SW 1271 (cell line): ENCODE data around the gene ANKAR.
"Not testable (repeated sequence)": the region's sequence is repeated elsewhere in the genome, so short reads cannot be mapped to it uniquely, and the experiment has no call there.

Experiments
- DNase-seq, 2 experiments: peaks; one replicate each; lab custom pipeline; 2025; lab: John Stamatoyannopoulos, UW

ANKAR gene, protein sequence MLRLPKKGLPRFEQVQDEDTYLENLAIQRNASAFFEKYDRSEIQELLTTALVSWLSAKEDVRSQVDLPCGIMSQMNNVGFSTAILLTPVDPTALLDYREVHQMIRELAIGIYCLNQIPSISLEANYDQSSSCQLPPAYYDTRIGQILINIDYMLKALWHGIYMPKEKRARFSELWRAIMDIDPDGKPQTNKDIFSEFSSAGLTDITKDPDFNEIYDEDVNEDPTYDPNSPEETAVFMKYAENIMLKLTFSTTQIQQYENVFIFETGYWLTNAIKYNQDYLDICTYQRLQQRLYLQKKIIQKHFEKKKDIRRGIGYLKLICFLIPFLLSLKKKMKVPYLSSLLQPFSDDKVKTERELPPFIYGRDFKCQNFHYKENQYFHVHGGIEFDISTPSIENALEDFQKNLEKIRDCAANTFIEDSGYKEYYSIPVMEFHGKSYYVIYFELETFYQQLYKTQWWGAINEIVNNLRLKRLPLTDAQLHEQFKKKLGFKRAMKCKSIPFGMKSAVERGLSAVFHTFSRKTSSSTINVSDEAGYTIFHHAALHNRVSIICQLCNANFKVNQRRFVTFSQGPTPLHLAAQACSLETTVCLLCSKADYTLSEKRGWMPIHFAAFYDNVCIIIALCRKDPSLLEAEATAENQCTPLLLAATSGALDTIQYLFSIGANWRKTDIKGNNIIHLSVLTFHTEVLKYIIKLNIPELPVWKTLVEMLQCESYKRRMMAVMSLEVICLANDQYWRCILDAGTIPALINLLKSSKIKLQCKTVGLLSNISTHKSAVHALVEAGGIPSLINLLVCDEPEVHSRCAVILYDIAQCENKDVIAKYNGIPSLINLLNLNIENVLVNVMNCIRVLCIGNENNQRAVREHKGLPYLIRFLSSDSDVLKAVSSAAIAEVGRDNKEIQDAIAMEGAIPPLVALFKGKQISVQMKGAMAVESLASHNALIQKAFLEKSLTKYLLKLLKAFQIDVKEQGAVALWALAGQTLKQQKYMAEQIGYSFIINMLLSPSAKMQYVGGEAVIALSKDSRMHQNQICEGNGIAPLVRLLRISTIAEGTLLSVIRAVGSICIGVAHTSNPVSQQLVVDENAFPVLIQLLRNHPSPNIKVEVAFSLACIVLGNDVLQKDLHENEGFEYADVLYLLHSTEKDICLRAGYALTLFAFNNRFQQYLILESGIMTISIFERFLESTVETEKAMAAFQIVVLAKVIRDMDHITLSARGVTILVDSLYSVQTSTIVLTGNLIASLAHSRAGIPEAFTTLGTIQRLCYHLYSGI (N-terminal part only)

DNA sequence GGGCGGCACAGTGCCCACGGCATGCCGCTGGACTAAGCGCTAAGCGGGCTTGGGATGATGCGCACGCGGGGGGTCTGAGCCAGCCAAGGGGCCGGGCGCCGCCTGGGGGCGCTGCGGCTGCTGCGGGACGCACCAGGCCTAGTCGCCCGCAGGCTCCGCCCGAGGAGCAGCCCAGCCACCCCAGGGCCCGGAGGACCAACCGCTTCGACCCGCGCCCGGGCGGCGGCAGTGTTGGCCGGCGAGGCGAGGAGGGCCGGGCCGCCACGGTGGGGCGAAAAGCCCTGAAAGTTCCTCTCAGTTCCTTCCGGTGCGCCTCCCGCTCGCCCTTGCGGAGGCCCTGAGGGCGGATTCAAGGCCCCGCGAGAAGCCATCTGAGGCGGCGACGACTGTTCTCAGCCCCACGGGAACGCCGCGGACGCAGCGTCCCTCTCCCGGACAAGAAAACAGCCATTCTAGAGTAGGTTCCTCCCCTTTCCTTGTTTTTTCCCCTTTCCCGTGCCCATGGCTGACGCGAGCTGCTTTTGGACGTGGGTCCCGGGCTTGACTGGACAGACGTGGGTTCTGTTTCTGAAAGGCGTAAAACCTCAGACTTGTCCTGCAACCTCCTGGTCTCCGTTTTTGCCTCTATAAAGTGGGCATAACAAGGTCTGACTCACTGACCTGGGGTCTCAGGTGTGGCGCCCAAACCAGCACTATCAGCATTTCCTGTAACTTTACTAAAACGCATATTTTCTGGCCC, at the start of gene ANKAR:
TSS of gene ANKAR (plus strand) at position 297 of the 739 bp plus-strand sequence. CDS start 1,821 bp downstream, outside the sequence.
- peak; percentile 71 to 85 for DNase-seq

- no peak for DNase-seq
Observed at GRCh38 chr2:189625636-189626035, 48.8 kb upstream of the ANKAR start.

DNA sequence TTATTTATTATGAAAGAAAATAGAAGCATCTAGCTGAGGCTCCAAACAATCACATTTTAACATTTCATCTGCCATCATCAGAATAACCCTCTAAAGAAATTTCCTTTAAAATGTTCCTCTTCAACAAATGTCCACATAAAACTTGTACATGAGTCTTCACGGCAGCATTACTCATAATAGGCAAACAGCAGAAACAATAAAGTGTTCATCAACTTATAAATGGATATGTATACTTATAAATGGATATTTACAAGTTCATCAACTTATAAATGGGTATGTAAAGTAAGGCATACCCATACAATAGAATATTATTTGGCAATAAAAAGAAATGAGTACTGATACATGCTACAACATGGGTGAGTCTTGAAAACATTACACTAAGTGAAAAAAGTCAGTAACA, 46.7 kb upstream of the ANKAR start:
- DNase-seq, result no peak

DNA sequence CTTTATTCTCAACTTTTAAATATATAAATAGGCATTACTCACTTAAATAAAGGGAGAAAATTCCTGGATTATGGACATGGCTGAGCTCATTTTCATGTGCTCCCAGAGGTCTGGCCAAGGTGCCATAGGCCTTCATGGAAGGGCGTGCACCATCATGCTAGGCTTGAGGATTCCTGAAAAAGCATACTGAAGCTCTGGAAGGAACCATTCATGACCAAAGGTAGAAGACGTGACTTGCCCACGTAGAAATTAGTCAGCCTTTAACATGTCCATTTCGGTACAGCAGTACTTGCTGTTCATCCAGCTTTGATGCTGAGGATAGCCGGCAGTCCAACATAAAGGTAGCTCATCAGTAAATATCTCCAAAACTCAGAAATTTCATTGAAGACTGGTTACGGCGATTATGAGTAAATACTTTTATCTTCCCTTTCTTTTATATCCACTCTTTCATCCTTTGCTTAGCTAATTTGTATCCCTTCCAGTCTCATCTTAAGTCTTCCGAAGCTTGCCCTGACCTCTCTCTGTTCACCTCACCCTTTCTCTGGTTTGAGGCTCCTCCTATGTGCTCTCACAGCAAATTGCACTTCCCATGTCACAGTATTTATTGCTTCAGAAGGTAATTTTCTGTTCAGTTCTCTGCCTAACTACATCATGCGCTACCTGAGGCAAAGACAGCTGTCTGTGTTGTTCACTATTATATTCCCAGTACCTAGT, 45.5 kb upstream of the ANKAR start:
- DNase-seq, result no peak

GRCh38 chr2:189629531-189630453, 44.7 kb upstream of the ANKAR start:
- no peak for DNase-seq

GRCh38 chr2:189631849-189632248, 42.6 kb upstream of the ANKAR start:
- no peak for DNase-seq

DNA sequence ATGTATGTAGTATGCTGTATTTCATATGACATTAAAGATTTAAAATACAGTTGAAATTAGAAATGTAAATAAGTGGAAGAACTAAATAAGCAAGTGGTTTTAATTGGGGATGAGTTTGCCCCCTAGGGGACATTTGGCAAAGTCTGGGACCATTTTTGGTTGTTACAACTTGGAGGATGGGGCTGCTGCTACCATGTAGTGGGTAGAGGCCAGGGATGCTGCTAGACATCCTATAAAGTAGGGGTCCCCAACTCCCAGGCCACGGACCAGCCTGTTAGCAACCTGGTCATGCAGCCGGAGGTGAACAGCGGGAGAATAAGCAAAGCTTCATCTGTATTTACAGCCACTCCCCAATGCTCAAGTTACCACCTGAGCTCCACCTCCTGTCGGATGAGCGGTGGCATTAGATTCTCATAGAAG, 41.1 kb upstream of the ANKAR start:
- DNase-seq, result no peak

DNA sequence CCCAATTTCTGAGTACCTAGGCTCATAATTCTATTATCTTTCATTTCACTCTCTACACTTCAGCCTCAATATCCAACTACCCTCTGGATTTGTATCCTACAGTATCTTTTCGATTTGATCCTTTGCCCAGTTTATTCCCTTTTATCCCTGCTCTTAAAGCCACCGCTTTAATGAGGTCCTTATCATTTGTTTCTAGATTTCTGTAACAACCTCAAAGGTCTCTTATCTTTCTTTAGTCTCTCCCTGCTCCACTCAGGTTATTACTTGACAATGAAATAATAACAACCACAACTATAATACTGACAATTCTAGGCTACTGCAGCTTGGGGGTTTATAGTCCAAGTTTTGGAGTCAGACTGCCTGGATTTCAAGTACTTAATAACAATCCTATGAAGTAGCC, 39.1 kb upstream of the ANKAR start:
- no peak for DNase-seq

GRCh38 chr2:189638301-189639006, 36.0 kb upstream of the ANKAR start:
- DNase-seq, result no peak

GRCh38 chr2:189639007-189639609, 35.4 kb upstream of the ANKAR start:
- no peak for DNase-seq

GRCh38 chr2:189641002-189641401, 33.5 kb upstream of the ANKAR start:
- DNase-seq, result no peak

DNA sequence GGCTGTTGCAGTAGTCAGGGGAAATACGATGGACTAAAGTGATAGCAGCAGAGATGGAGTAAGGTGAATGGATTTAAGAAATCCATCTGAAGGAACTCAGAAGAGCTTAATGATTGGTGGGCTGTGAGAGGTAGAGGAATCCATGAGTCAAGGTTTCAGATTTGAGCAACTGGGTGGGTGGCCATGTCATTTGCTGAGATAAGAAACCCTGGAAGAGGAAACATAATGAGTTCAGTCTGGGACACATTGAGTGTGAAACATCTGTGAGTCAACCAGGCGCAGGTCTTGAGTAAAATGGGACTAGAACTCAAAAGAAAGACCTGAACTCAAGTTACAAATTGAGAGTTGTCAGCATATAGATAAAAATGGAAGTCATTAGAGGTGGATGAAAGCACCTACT, 32.9 kb upstream of the ANKAR start:
- no peak for DNase-seq

DNA sequence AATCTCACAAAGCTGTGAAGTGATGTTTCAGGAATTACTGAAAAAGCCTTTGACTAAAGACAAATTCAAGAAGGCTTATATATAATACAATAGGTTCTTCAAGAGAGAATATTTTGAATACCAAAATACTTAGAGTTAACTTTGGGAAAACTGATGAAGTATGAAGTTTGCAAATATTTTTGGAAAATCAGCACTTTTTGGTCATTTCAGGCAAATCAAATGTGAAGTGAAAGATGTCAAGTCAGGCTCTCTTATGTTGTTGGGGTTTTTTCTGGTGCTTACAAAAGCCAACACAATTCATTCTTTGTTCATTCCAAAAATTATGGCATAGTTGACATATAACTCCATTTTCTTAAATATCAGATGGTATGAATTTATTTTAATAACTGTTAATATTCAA, 27.9 kb upstream of the ANKAR start:
- DNase-seq, result no peak

DNA sequence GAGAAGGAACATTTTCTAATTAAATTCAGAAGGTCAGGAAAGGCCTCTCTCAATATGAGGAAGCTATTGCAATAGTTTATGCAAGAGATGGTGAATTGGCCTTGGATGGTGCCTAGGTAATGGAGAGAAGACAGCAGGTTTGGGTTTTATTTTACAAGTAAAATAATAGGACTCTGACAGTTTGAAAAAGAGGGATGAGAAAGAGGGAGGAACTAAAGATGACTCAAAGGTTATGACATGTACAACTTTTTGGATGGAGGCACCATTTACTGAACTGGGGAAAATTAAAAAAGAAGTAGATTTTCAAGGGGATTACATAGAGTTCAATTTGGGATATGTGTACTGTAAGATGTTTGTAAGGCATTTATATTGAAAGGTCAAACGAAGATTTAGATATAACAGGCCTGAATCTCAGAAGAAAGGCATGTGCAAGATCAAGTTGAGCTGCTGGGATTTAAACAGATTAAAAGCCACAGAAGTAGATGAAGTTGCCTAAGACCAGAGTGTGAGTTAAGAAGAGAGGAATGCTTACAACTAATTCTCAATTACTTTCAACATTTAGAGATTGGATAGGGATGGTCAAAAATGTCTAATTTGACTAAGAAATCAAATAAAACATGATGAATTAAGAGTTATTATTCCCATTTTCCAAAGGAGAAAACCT, 25.5 kb upstream of the ANKAR start:
- DNase-seq, result no peak

GRCh38 chr2:189651284-189651683, 23.2 kb upstream of the ANKAR start:
- no peak for DNase-seq

- DNase-seq, result not testable (repeated sequence)
Observed at GRCh38 chr2:189653464-189653863, 21.0 kb upstream of the ANKAR start.

- DNase-seq, result no peak
Observed at GRCh38 chr2:189654641-189655040, 19.8 kb upstream of the ANKAR start.

DNA sequence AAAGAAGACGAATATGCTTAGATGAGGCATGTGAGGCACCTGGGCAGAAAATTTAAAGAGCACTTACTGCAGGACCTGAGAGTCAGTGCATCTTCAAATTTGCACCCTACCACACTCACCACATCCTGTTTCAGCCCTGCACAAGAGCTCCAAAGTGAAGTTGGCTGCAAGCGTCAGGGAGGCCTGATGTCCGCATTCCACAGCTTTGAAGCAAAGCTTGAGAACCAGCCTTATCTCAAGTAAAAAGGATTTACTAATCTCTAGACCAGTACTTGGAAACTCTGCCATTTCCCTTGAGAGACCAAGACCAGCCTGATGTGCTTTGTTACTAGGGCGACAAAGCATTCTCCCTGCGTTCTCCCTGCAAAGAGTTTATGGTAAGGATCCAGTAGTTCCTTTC, 16.6 kb upstream of the ANKAR start:
- no peak for DNase-seq
